Colonic mucosa (tissue), 4 donors: ENCODE data around the gene EREG. TPM values are rescaled to one million over a fixed set of nuclear protein-coding genes. Genes with fewer than 3 reads are reported as not detected.

Source experiments
- DNase-seq: peaks from one replicate; pipeline ENCODE4 v3.0.0-alpha.2; 2020
- H3K27ac ChIP-seq: fragments of 200-600 bp; one replicate; pipeline ENCODE4 v1.8.0; 2021
- H3K27me3 ChIP-seq: fragments of 200-600 bp; one replicate; pipeline ENCODE4 v1.8.0; 2021
- H3K36me3 ChIP-seq: fragments of 200-600 bp; one replicate; pipeline ENCODE4 v1.8.0; 2021
- H3K4me1 ChIP-seq: fragments of 200-600 bp; one replicate; pipeline ENCODE4 v1.8.0; 2021; ENCODE audit warnings: mild to moderate bottlenecking
- H3K4me3 ChIP-seq: fragments of 200-600 bp; one replicate; pipeline ENCODE4 v1.8.0; 2021
- H3K9ac ChIP-seq, 2 donors: one replicate each; pipeline ENCODE4 v1.7.0; 2013; ENCODE audit warnings: control low read depth in 2 of 2, low read depth in 2 of 2, low read length in 2 of 2
- H3K9me3 ChIP-seq: fragments of 200-600 bp; one replicate; pipeline ENCODE4 v1.8.0; 2021
- CTCF ChIP-seq: fragments of 200-600 bp; IDR thresholded peaks from one replicate; pipeline ENCODE4 v1.8.0; 2022; ENCODE audit warnings: antibody characterized with exemption, mild to moderate bottlenecking
- intact Hi-C: fragments of 100-400 bp; cut with DNase I; formaldehyde crosslinking; loops from one replicate; pipeline ENCODE4 v1.14.1; 2022
- total RNA-seq, 2 donors: library from RNA; stranded (reverse); fragmentation: NEBNext Ultra II Directional in 1 of 2; extraction: Animal tissue kit (Norgen Biotek cat#: 25700) in 1 of 2; gene quantifications; one replicate each; pipeline ENCODE4 v1.2.1, GENCODE V29; 2021
- donor health status: healthy.
- donor health status: DM: no; HTN: no; CAD: no.
- donor health status: DM: no; HTN: no; CAD: no.

Gene EREG
- total RNA-seq, 2 donors from 2014 or later, result 2.4 to 3.5 TPM

- H3K9me3 ChIP-seq, result no peaks in the 10 kb centered on the region
- no peaks in the 10 kb centered on the region for H3K36me3 ChIP-seq
- no peak overlapping the region for H3K27ac ChIP-seq
- no peak overlapping the region for H3K9ac ChIP-seq
- no peak for TF ChIP-seq CTCF
- no peaks in the 10 kb centered on the region for H3K27me3 ChIP-seq
- no peak overlapping the region for H3K4me3 ChIP-seq
- no peaks in the 10 kb centered on the region for H3K4me1 ChIP-seq
- intact Hi-C loops, result no loop called here
- no peak for DNase-seq
These were observed 39.1 kb upstream of the EREG start for GRCh38 chr4:74325886-74326285.

- TF ChIP-seq CTCF, result no peak
- intact Hi-C loops, result no loop called here
- H3K4me3 ChIP-seq, result no peak overlapping the region
- no peak overlapping the region for H3K27ac ChIP-seq
- H3K4me1 ChIP-seq, result no peaks in the 10 kb centered on the region
- H3K9ac ChIP-seq, result no peak overlapping the region
- no peaks in the 10 kb centered on the region for H3K27me3 ChIP-seq
- no peak for DNase-seq
- no peaks in the 10 kb centered on the region for H3K9me3 ChIP-seq
- no peaks in the 10 kb centered on the region for H3K36me3 ChIP-seq
These were observed 37.2 kb upstream of the EREG start for GRCh38 chr4:74327762-74328161.

- no peak overlapping the region for H3K9ac ChIP-seq
- no peak overlapping the region for H3K4me3 ChIP-seq
- H3K27me3 ChIP-seq, result no peaks in the 10 kb centered on the region
- H3K27ac ChIP-seq, result no peak overlapping the region
- H3K4me1 ChIP-seq, result no peaks in the 10 kb centered on the region
- TF ChIP-seq CTCF, result no peak
- no peaks in the 10 kb centered on the region for H3K9me3 ChIP-seq
- intact Hi-C loops, result no loop called here
- no peak for DNase-seq
- H3K36me3 ChIP-seq, result no peaks in the 10 kb centered on the region
These were observed 36.4 kb upstream of the EREG start for GRCh38 chr4:74328501-74328900.

GRCh38 chr4:74329307-74329706 lies 35.6 kb upstream of the EREG start:
- no peak for DNase-seq
- no peaks in the 10 kb centered on the region for H3K4me1 ChIP-seq
- H3K27me3 ChIP-seq, result no peaks in the 10 kb centered on the region
- H3K4me3 ChIP-seq, result no peak overlapping the region
- H3K9ac ChIP-seq, result no peak overlapping the region
- intact Hi-C loops, result no loop called here
- TF ChIP-seq CTCF, result no peak
- no peaks in the 10 kb centered on the region for H3K9me3 ChIP-seq
- H3K36me3 ChIP-seq, result no peaks in the 10 kb centered on the region
- no peak overlapping the region for H3K27ac ChIP-seq

- Histone ChIP-seq H3K4me3 (no peak overlapping the region), H3K27me3 (no peaks in the 10 kb centered on the region), H3K27ac (no peak overlapping the region), H3K9ac (no peak overlapping the region), H3K36me3 (no peaks in the 10 kb centered on the region), H3K9me3 (no peaks in the 10 kb centered on the region), H3K4me1 (no peaks in the 10 kb centered on the region)
- intact Hi-C loops, result no loop called here
- TF ChIP-seq CTCF, result no peak
- DNase-seq, result no peak
These were observed 34.6 kb upstream of the EREG start for GRCh38 chr4:74330295-74330750.

- DNase-seq, result no peak
- Histone ChIP-seq H3K36me3 (no peaks in the 10 kb centered on the region), H3K4me3 (no peak overlapping the region), H3K27ac (no peak overlapping the region), H3K27me3 (no peaks in the 10 kb centered on the region), H3K9me3 (no peaks in the 10 kb centered on the region), H3K9ac (no peak overlapping the region), H3K4me1 (no peaks in the 10 kb centered on the region)
- TF ChIP-seq CTCF, result no peak
- intact Hi-C loops, result no loop called here
These were observed 33.7 kb upstream of the EREG start for GRCh38 chr4:74331252-74331651.
